Measurements from ENCODE around the gene ZNF471. TPM values are rescaled to one million over a fixed set of nuclear protein-coding genes. Genes with fewer than 3 reads are reported as not detected.

Gene ZNF471
- total RNA-seq, 5 donors from 2014 or later (not counting 1 experiment from before 2014, with no cell fraction given): 1.4 to 3.5 (median 2.2) TPM

- Mint-ChIP-seq H3K4me3 (peak within 1 kb of the TSS; percentile 92 to 98 (median 93)), H3K9me3 (peaks cover 26 to 49% (median 43%) of the 10 kb centered on the region in 3 donors), H3K36me3 (peaks cover 69% of the 10 kb centered on the region), H3K27me3 (no peaks in the 10 kb centered on the region), H3K4me1 (peaks cover 12 to 20% (median 17%) of the 10 kb centered on the region in 3 donors), H3K27ac (peak within 1 kb of the TSS; percentile 83 to 84)
- H3K36me3 ChIP-seq (ENCODE audit: control insufficient read depth in 2 of 2, extremely low read depth in 1 of 2, insufficient read depth in 1 of 2, low read length in 1 of 2): peaks cover 0 to 15% of the 10 kb centered on the region in 2 donors
- H3K4me1 ChIP-seq (ENCODE audit: control insufficient read depth in 1 of 2, extremely low read depth in 1 of 2, insufficient read depth in 2 of 2, low read length in 2 of 2): peaks cover 6 to 16% of the 10 kb centered on the region in 2 experiments
- no peaks in the 10 kb centered on the region for H3K27me3 ChIP-seq (replicated peaks in 1 of 2; ENCODE audit: control insufficient read depth in 2 of 2, extremely low read depth in 1 of 2, insufficient read depth in 2 of 2, low read length in 1 of 2)
- ChIA-PET POLR2A (no interaction called here), CTCF (no interaction called here)
- ATAC-seq (replicated peaks in 1 of 4) (peak; percentile 97 to 98 (median 98)), DNase-seq (peak; percentile 70 to 88 (median 80))
- H3K4me3 ChIP-seq (ENCODE audit: control insufficient read depth in 1 of 2, extremely low read depth in 1 of 2, low read length in 1 of 2): peak within 1 kb of the TSS; percentile 91 to 95
- peaks cover 35% of the 10 kb centered on the region for H3K9me3 ChIP-seq
- H3K27ac ChIP-seq (ENCODE audit: low read length): peak within 1 kb of the TSS; percentile 49
- WGBS (ENCODE audit: insufficient coverage): 11% methylated on average over 66 of the region's 66 CpGs
These were observed 59.8 kb downstream of the ZNF471 start, which contains the start of gene ZNF470 for GRCh38 chr19:56567274-56568120. ZNF470 (plus strand) TSS chr19:56567468; CDS start chr19:56570312, 2,844 bp downstream.

GRCh38 chr19:56572589-56572988 lies 64.9 kb downstream of the ZNF471 start:
- ChIA-PET POLR2A (no interaction called here), CTCF (interaction anchor here in 1 of 2 donors (0.7 kb wide), 1 partner anchor 71 kb away, joined by 4 read pairs; no protein-coding TSS in a partner anchor)
- DNase-seq (no peak), ATAC-seq (replicated peaks in 1 of 4) (no peak)
- H3K4me3 Mint-ChIP-seq: no peak overlapping the region
- no peak overlapping the region for H3K27ac Mint-ChIP-seq
- Histone ChIP-seq H3K27ac (ENCODE audit: low read length) (no peak overlapping the region), H3K27me3 (replicated peaks in 1 of 2; ENCODE audit: control insufficient read depth in 2 of 2, extremely low read depth in 1 of 2, insufficient read depth in 2 of 2, low read length in 1 of 2) (no peaks in the 10 kb centered on the region), H3K4me1 (ENCODE audit: control insufficient read depth in 1 of 2, extremely low read depth in 1 of 2, insufficient read depth in 2 of 2, low read length in 2 of 2) (peaks cover 5% of the 10 kb centered on the region in 2 experiments), H3K9me3 (peaks cover 54% of the 10 kb centered on the region), H3K36me3 (ENCODE audit: control insufficient read depth in 2 of 2, extremely low read depth in 1 of 2, insufficient read depth in 1 of 2, low read length in 1 of 2) (peaks cover 7 to 24% of the 10 kb centered on the region in 2 donors), H3K4me3 (ENCODE audit: control insufficient read depth in 1 of 2, extremely low read depth in 1 of 2, low read length in 1 of 2) (peak overlapping the region in 1 of 2 donors; percentile 23)
- no CpG with 5 or more reads among the region's 2 CpGs for WGBS (ENCODE audit: insufficient coverage)
- H3K27me3 Mint-ChIP-seq: no peaks in the 10 kb centered on the region
- peaks cover 4 to 10% (median 9%) of the 10 kb centered on the region in 3 donors for H3K4me1 Mint-ChIP-seq
- peaks cover 80% of the 10 kb centered on the region for H3K36me3 Mint-ChIP-seq
- peaks cover 29 to 65% (median 60%) of the 10 kb centered on the region in 3 donors for H3K9me3 Mint-ChIP-seq

- peaks cover 74% of the 10 kb centered on the region for H3K36me3 Mint-ChIP-seq
- H3K9me3 Mint-ChIP-seq: peaks cover 29 to 75% (median 64%) of the 10 kb centered on the region in 3 donors
- peaks cover 62% of the 10 kb centered on the region for H3K9me3 ChIP-seq
- no peaks in the 10 kb centered on the region for H3K27me3 Mint-ChIP-seq
- peaks cover 7 to 24% of the 10 kb centered on the region in 2 donors for H3K36me3 ChIP-seq (ENCODE audit: control insufficient read depth in 2 of 2, extremely low read depth in 1 of 2, insufficient read depth in 1 of 2, low read length in 1 of 2)
- H3K4me1 Mint-ChIP-seq: no peaks in the 10 kb centered on the region
- no peak overlapping the region for H3K27ac Mint-ChIP-seq
- H3K4me1 ChIP-seq (ENCODE audit: control insufficient read depth in 1 of 2, extremely low read depth in 1 of 2, insufficient read depth in 2 of 2, low read length in 2 of 2): no peaks in the 10 kb centered on the region
- ATAC-seq (replicated peaks in 1 of 4) (no peak), DNase-seq (no peak)
- H3K4me3 ChIP-seq (ENCODE audit: control insufficient read depth in 1 of 2, extremely low read depth in 1 of 2, low read length in 1 of 2): no peak overlapping the region
- ChIA-PET CTCF (no interaction called here), POLR2A (no interaction called here)
- no peaks in the 10 kb centered on the region for H3K27me3 ChIP-seq (replicated peaks in 1 of 2; ENCODE audit: control insufficient read depth in 2 of 2, extremely low read depth in 1 of 2, insufficient read depth in 2 of 2, low read length in 1 of 2)
- H3K4me3 Mint-ChIP-seq: no peak overlapping the region
- no peak overlapping the region for H3K27ac ChIP-seq (ENCODE audit: low read length)
- WGBS (ENCODE audit: insufficient coverage): no CpG with 5 or more reads among the region's 3 CpGs
These were observed 66.3 kb downstream of the ZNF471 start for GRCh38 chr19:56573914-56574313.

- peaks cover 53% of the 10 kb centered on the region for H3K36me3 Mint-ChIP-seq
- DNase-seq (no peak), ATAC-seq (replicated peaks in 1 of 4) (no peak)
- Histone ChIP-seq H3K27ac (ENCODE audit: low read length) (no peak overlapping the region), H3K36me3 (ENCODE audit: control insufficient read depth in 2 of 2, extremely low read depth in 1 of 2, insufficient read depth in 1 of 2, low read length in 1 of 2) (peaks cover 7 to 9% of the 10 kb centered on the region in 2 donors), H3K9me3 (peaks cover 51% of the 10 kb centered on the region), H3K4me1 (ENCODE audit: control insufficient read depth in 1 of 2, extremely low read depth in 1 of 2, insufficient read depth in 2 of 2, low read length in 2 of 2) (no peaks in the 10 kb centered on the region), H3K27me3 (replicated peaks in 1 of 2; ENCODE audit: control insufficient read depth in 2 of 2, extremely low read depth in 1 of 2, insufficient read depth in 2 of 2, low read length in 1 of 2) (no peaks in the 10 kb centered on the region), H3K4me3 (ENCODE audit: control insufficient read depth in 1 of 2, extremely low read depth in 1 of 2, low read length in 1 of 2) (no peak overlapping the region)
- POLR2A ChIA-PET: no interaction called here
- no peak overlapping the region for H3K4me3 Mint-ChIP-seq
- CTCF ChIA-PET: no interaction called here
- 97% methylated on average over 4 of the region's 11 CpGs for WGBS (ENCODE audit: insufficient coverage)
- peaks cover 26 to 74% (median 55%) of the 10 kb centered on the region in 3 donors for H3K9me3 Mint-ChIP-seq
- H3K4me1 Mint-ChIP-seq: no peaks in the 10 kb centered on the region
- H3K27ac Mint-ChIP-seq: no peak overlapping the region
- no peaks in the 10 kb centered on the region for H3K27me3 Mint-ChIP-seq
These were observed 70.3 kb downstream of the ZNF471 start for GRCh38 chr19:56577719-56578602.

Other genes with a start within 250 kb of the ZNF471 start
- not detected for gene EDDM13, start 235.1 kb upstream of the ZNF471 start, total RNA-seq
- gene ZSCAN5A, start 193.0 kb upstream of the ZNF471 start, total RNA-seq: 10 to 100 TPM in 4 of 5 donors, 1 to 10 TPM in 1; 9.5 to 12.7 (median 11.1) TPM
- 1 to 10 TPM; 1.6 to 7.9 (median 6.0) TPM for gene ZNF582, start 114.3 kb upstream of the ZNF471 start, total RNA-seq
- 10 to 100 TPM in 1 of 5 donors, 1 to 10 TPM in 4; 3.3 to 10.7 (median 7.8) TPM for gene ZNF583, start 103.5 kb upstream of the ZNF471 start, total RNA-seq
- gene ZNF667, start 30.5 kb upstream of the ZNF471 start, total RNA-seq: 1 to 10 TPM in 4 of 5 donors, under 1 TPM in 1; 0.56 to 5.2 (median 1.8) TPM
- gene ZFP28, start 31.1 kb downstream of the ZNF471 start, total RNA-seq: 10 to 100 TPM in 2 of 5 donors, 1 to 10 TPM in 3; 4.2 to 12.2 (median 9.8) TPM
- 1 to 10 TPM; 1.5 to 7.2 (median 5.8) TPM for gene ZNF470, start 59.6 kb downstream of the ZNF471 start, total RNA-seq
- gene ZNF71, start 87.4 kb downstream of the ZNF471 start, total RNA-seq: 10 to 100 TPM in 1 of 5 donors, 1 to 10 TPM in 4; 5.1 to 10.4 (median 9.3) TPM
- gene SMIM17, start 135.3 kb downstream of the ZNF471 start, total RNA-seq: not detected
- 10 to 100 TPM in 1 of 5 donors, 1 to 10 TPM in 2, under 1 TPM in 2; 0.28 to 11.7 (median 4.0) TPM for gene ZNF835, start 163.9 kb downstream of the ZNF471 start, total RNA-seq

Data from T-cell (primary cell).